IMR-90 (cell line): Measurements from ENCODE around the gene GPX3. TPM values are rescaled to one million over a fixed set of nuclear protein-coding genes. Genes with fewer than 3 reads are reported as not detected.

Source experiments
- ATAC-seq: fragments of 200-7000 bp; cut with Tn5 transposase; 2 replicates; pipeline ENCODE4 v1.9.1; 2020; ENCODE audit warnings: low read depth, mild to moderate bottlenecking, moderate library complexity
- BruUV-seq: library from RNA; stranded (reverse); fragments of 400-500 nt; replicated peaks from 2 replicates; lab custom pipeline; 2021; lab: Mats Ljungman, UMichigan
- CTCF ChIA-PET: fragments of 300-600 bp; formaldehyde crosslinking; extraction: SDS; loops from one replicate; lab custom pipeline; 2021; ENCODE audit warnings: antibody characterized with exemption; lab: Yijun Ruan, JAX
- POLR2A ChIA-PET: fragments of 300-600 bp; sonication (Branson Sonifier 250); formaldehyde crosslinking; loops from one replicate; lab custom pipeline; 2022; ENCODE audit warnings: antibody characterized with exemption; ENCODE audit not compliant: unreplicated experiment; lab: Charles Lee
- DNase-seq: peaks from one replicate; pipeline ENCODE4 v3.0.0; 2013
- H2AFZ ChIP-seq: replicated peaks from 2 replicates; pipeline ENCODE3; 2013; ENCODE audit warnings: low read length, mild to moderate bottlenecking; ENCODE audit not compliant: poor library complexity
- H2AK5ac ChIP-seq: 2 replicates; pipeline ENCODE4 v1.6.1; 2013; ENCODE audit warnings: low read depth, low read length, inconsistent platforms
- H2AK9ac ChIP-seq: replicated peaks from 2 replicates; pipeline ENCODE3; 2013; ENCODE audit warnings: mild to moderate bottlenecking, low read depth, low read length, moderate library complexity; ENCODE audit not compliant: poor library complexity
- H2BK120ac ChIP-seq: 2 replicates; pipeline ENCODE4 v1.6.1; 2013; ENCODE audit warnings: low read depth, low read length, inconsistent platforms
- H2BK15ac ChIP-seq: 3 replicates; pipeline ENCODE4 v1.6.1; 2013; ENCODE audit warnings: low read depth, low read length, inconsistent platforms
- H2BK20ac ChIP-seq: 2 replicates; pipeline ENCODE4 v1.6.1; 2013; ENCODE audit warnings: low read depth, mild to moderate bottlenecking, inconsistent platforms, low read length, moderate library complexity
- H2BK5ac ChIP-seq: 2 replicates; pipeline ENCODE4 v1.6.1; 2013; ENCODE audit warnings: mild to moderate bottlenecking, low read depth, low read length, inconsistent platforms; ENCODE audit not compliant: poor library complexity, severe bottlenecking
- H3K14ac ChIP-seq: replicated peaks from 2 replicates; pipeline ENCODE4 v1.6.1; 2013; ENCODE audit warnings: low read depth, low read length, inconsistent platforms
- H3K18ac ChIP-seq: 2 replicates; pipeline ENCODE4 v1.6.1; 2013; ENCODE audit warnings: low read depth, low read length, control low read depth
- H3K23ac ChIP-seq: 2 replicates; pipeline ENCODE4 v1.6.1; 2013; ENCODE audit warnings: low read depth, low read length, inconsistent platforms
- H3K27ac ChIP-seq: 2 replicates; pipeline ENCODE4 v1.5.1; 2013; ENCODE audit warnings: mild to moderate bottlenecking, control low read depth, low read length; ENCODE audit not compliant: insufficient read depth
- H3K27me3 ChIP-seq: 2 replicates; pipeline ENCODE4 v1.6.1; 2013; ENCODE audit warnings: low read length; ENCODE audit not compliant: control insufficient read depth, insufficient read depth
- H3K36me3 ChIP-seq: 2 replicates; pipeline ENCODE4 v1.6.1; 2013; ENCODE audit warnings: low read length, mixed read lengths; ENCODE audit not compliant: control insufficient read depth, insufficient read depth
- H3K4ac ChIP-seq: 2 replicates; pipeline ENCODE4 v1.6.1; 2013; ENCODE audit warnings: low read depth, low read length, inconsistent platforms
- H3K4me1 ChIP-seq: 2 replicates; pipeline ENCODE4 v1.6.1; 2013; ENCODE audit warnings: low read length, mixed read lengths; ENCODE audit not compliant: control insufficient read depth, insufficient read depth
- H3K4me2 ChIP-seq: 2 replicates; pipeline ENCODE4 v1.6.1; 2013; ENCODE audit warnings: low read depth, mild to moderate bottlenecking, control low read depth, low read length, moderate library complexity
- H3K4me3 ChIP-seq: 2 replicates; pipeline ENCODE4 v1.5.1; 2013; ENCODE audit warnings: low read depth, mild to moderate bottlenecking, control low read depth, low read length, moderate library complexity; ENCODE audit not compliant: insufficient read depth
- H3K56ac ChIP-seq: 2 replicates; pipeline ENCODE4 v1.6.1; 2013; ENCODE audit warnings: low read length, inconsistent platforms; ENCODE audit not compliant: insufficient read depth; ENCODE audit errors: extremely low read depth
- H3K79me1 ChIP-seq, 2 experiments: 2 replicates each; pipeline ENCODE4 v1.6.1; 2013; ENCODE audit warnings: low read length in 2 of 2, inconsistent platforms in 1 of 2, low read depth in 1 of 2
- H3K9ac ChIP-seq: 2 replicates; pipeline ENCODE4 v1.6.1; 2013; ENCODE audit warnings: low read depth, low read length, control low read depth
- H3K9me1 ChIP-seq: 2 replicates; pipeline ENCODE4 v1.6.1; 2013; ENCODE audit warnings: low read length, inconsistent platforms; ENCODE audit not compliant: insufficient read depth
- H3K9me3 ChIP-seq: 2 replicates; pipeline ENCODE4 v1.6.1; 2013; ENCODE audit warnings: low read length; ENCODE audit not compliant: control insufficient read depth, insufficient read depth
- H4K20me1 ChIP-seq: 2 replicates; pipeline ENCODE4 v1.6.1; 2013; ENCODE audit warnings: low read length, inconsistent platforms; ENCODE audit not compliant: insufficient read depth
- H4K5ac ChIP-seq: 2 replicates; pipeline ENCODE4 v1.6.1; 2013; ENCODE audit warnings: mild to moderate bottlenecking, low read depth, low read length, control low read depth
- H4K8ac ChIP-seq, 2 experiments: 2 replicates each; pipeline ENCODE4 v1.6.1; 2013; ENCODE audit warnings: low read depth in 2 of 2, low read length in 2 of 2, control low read depth in 1 of 2, inconsistent platforms in 1 of 2
- H4K91ac ChIP-seq: 2 replicates; pipeline ENCODE4 v1.6.1; 2013; ENCODE audit warnings: low read depth, low read length, inconsistent platforms; ENCODE audit not compliant: insufficient read depth
- CEBPB ChIP-seq: IDR thresholded peaks from 2 replicates; pipeline ENCODE4 v1.6.1; 2012; ENCODE audit warnings: low read depth, low read length, improper control_type of control experiment
- FOS ChIP-seq: fragments of 150-350 bp; IDR thresholded peaks from 2 replicates; pipeline ENCODE4 v1.6.1; 2016; ENCODE audit warnings: low read depth, low read length
- MAZ ChIP-seq: IDR thresholded peaks from 2 replicates; pipeline ENCODE4 v1.6.1; 2012; ENCODE audit warnings: low read depth, mild to moderate bottlenecking, low read length, improper control_type of control experiment, moderate library complexity, borderline replicate concordance
- RAD21 ChIP-seq: IDR thresholded peaks from 2 replicates; pipeline ENCODE4 v1.6.1; 2012; ENCODE audit warnings: low read length, improper control_type of control experiment
- RCOR1 ChIP-seq: IDR thresholded peaks from 2 replicates; pipeline ENCODE4 v1.6.1; 2012; ENCODE audit warnings: mild to moderate bottlenecking, low read length, improper control_type of control experiment; ENCODE audit not compliant: insufficient replicate concordance
- RFX5 ChIP-seq: IDR thresholded peaks from 2 replicates; pipeline ENCODE4 v1.8.0; 2012; ENCODE audit warnings: low read depth, mild to moderate bottlenecking, low read length, moderate library complexity
- SMC3 ChIP-seq: fragments of 150-350 bp; IDR thresholded peaks from 2 replicates; pipeline ENCODE4 v1.6.1; 2016; ENCODE audit warnings: low read depth, mild to moderate bottlenecking, antibody characterized with exemption, low read length, moderate library complexity
- WGBS, 2 experiments: methylation state at CpG; one replicate each; pipeline versions ENCODE4 v1.1.5 to v1.1.7; 2013; ENCODE audit warnings: missing lambda C conversion rate in 2 of 2; ENCODE audit not compliant: insufficient read length in 1 of 2; ENCODE audit errors: extremely low coverage in 2 of 2; 5-methylcytosine and 5-hydroxymethylcytosine counted together
- dilution Hi-C: fragments of 300-500 bp; cut with HindIII; formaldehyde crosslinking; loops from one replicate; pipeline ENCODE4 v1.14.3; 2018; ENCODE audit warnings: low sequenced_read_pairs; ENCODE audit not compliant: unreplicated experiment
- in situ Hi-C: fragments of 300-500 bp; cut with MboI; formaldehyde crosslinking; loops from 3 replicates; pipeline ENCODE4 v1.14.3; 2019; ENCODE audit warnings: low sequenced_read_pairs, inconsistent platforms, mixed read lengths
- intact Hi-C: fragments of 100-400 bp; cut with micrococcal nuclease; formaldehyde crosslinking; loops from 2 replicates; pipeline ENCODE4 v1.10.0; 2022
- polyA plus RNA-seq, 3 experiments: library from polyadenylated mRNA; depleted of rRNA; stranded (reverse); fragments of >200 nt; gene quantifications; 2 replicates each; pipeline ENCODE4 v1.2.3, GENCODE V29; 2012; ENCODE audit warnings: low replicate concordance in 1 of 3
- total RNA-seq: library from RNA; depleted of rRNA; stranded (reverse); fragments of >200 nt; gene quantifications from 2 replicates; pipeline ENCODE4 v1.2.3, GENCODE V29; 2012

Gene GPX3
- total and polyA plus RNA-seq, 2 of the 4 experiments (the other 2 are of a cell fraction), result 0.36 to 1.0 TPM

DNA sequence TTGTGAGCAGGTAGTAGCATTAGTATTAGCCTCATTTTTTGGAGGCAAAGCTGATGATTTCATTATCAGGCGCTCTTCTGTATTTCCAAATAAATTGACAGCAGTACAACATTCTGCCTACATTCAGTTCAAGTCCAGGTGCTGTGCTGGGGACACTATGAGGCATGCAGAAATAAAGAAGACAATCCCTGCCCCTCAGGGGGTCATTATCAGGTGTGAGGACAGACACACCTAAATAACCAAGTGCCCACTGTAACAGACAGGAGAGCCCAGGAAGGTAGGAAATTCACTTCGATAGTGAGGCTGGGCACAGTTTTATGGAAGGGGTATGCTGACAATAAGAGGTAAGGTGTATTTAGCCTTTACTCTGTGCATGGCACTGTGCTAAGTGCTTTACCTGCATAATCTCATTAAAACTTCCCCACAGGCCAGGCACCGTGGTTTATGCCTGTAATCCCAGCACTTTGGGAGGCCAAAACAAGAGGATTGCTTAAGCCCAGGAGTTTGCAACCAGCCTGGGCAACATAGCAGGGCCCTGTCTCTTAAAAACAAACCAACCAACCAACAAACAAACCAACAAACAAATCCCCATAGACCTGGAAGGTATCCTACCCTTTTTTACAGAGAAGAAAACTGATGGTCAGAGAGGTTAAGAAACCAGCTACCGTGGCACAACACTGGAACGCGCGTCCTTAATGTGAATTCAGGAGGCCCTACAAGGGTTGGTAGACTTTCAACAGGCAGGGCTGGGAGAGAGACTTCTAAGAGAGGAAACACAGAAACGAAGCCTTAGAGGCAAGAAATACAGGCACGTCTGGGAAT, 17.5 kb upstream of the GPX3 start:
- Histone ChIP-seq H2BK15ac (no peak overlapping the region), H3K79me1 (no peaks in the 10 kb centered on the region), H3K27ac (no peak overlapping the region), H3K36me3 (no peaks in the 10 kb centered on the region), H4K20me1 (no peaks in the 10 kb centered on the region), H3K14ac (no peak overlapping the region), H4K5ac (no peak overlapping the region), H3K4ac (no peak overlapping the region), H2AK9ac (no peak overlapping the region), H3K4me3 (no peak overlapping the region), H2AFZ (no peak overlapping the region), H3K9ac (no peak overlapping the region), H3K4me1 (peaks cover 12% of the 10 kb centered on the region; the same call in 1 of the 2 replicates), H2BK120ac (no peak overlapping the region), H3K56ac (no peak overlapping the region), H3K9me1 (peaks cover 7% of the 10 kb centered on the region; the same call in 1 of the 2 replicates), H3K18ac (peak overlapping the region; percentile 4; the same call in 1 of the 2 replicates), H4K8ac (no peak overlapping the region), H3K4me2 (no peak overlapping the region), H2BK20ac (no peak overlapping the region), H3K27me3 (peaks cover 11% of the 10 kb centered on the region), H3K23ac (no peak overlapping the region), H2AK5ac (no peak overlapping the region), H2BK5ac (no peak overlapping the region), H4K91ac (no peak overlapping the region), H3K9me3 (no peaks in the 10 kb centered on the region)
- ChIA-PET CTCF (interaction anchor here (0.6 to 1.4 kb wide), 6 partner anchors 48 to 651 kb away, joined by 3 to 12 read pairs (median 5); no protein-coding TSS in a partner anchor), POLR2A (no interaction called here)
- dilution Hi-C loops, result no loop called here
- in situ Hi-C loops, result no loop called here
- 29% methylated on average over 1 of the region's 9 CpGs; no CpG with 5 or more reads in 1 of the 2 experiments for WGBS, 2 experiments
- DNase-seq, result no peak
- ATAC-seq, result no peak
- intact Hi-C loops, result loop anchor here (1.0 to 5.0 kb wide), 5 partner anchors 48 to 649 kb away; no protein-coding TSS in a partner anchor
- no TSS peak for BruUV-seq
- no peak for TF ChIP-seq RFX5
- no peak for TF ChIP-seq FOS
- no peak for TF ChIP-seq MAZ
- TF ChIP-seq RAD21, result no peak
- no peak for TF ChIP-seq CEBPB
- TF ChIP-seq RCOR1, result no peak
- no peak for TF ChIP-seq SMC3
